GM12872 (cell line): ENCODE data around the gene UBE4B.

Experiments
- CTCF ChIP-seq: IDR thresholded peaks from 3 replicates; pipeline ENCODE4 v1.5.1; 2011; ENCODE audit warnings: low read depth, mild to moderate bottlenecking, low read length, moderate library complexity; ENCODE audit not compliant: insufficient read depth

Gene UBE4B

GRCh38 chr1:10207810-10208209 is 175.1 kb downstream of the UBE4B start:
- TF ChIP-seq CTCF = no peak

GRCh38 chr1:10208537-10208936 is 175.8 kb downstream of the UBE4B start:
- no peak for TF ChIP-seq CTCF

GRCh38 chr1:10209590-10209904 is 176.8 kb downstream of the UBE4B start:
- TF ChIP-seq CTCF = no peak

- TF ChIP-seq CTCF = peak; percentile 84
Observed at GRCh38 chr1:10209905-10210810, 177.4 kb downstream of the UBE4B start, which contains the start of gene KIF1B. Gene KIF1B (plus strand): TSS chr1:10210570. CDS start chr1:10232329, 21,759 bp downstream.

- no peak for TF ChIP-seq CTCF
Observed at GRCh38 chr1:10210841-10211804, 178.4 kb downstream of the UBE4B start.

GRCh38 chr1:10211805-10212410 is 179.2 kb downstream of the UBE4B start:
- no peak for TF ChIP-seq CTCF

GRCh38 chr1:10212476-10212875 is 179.7 kb downstream of the UBE4B start:
- no peak for TF ChIP-seq CTCF
